GM10248 (cell line): ENCODE measurements around the gene RARRES2.
A peak's percentile ranks its signal among the peaks of the same experiment; 100 is the strongest.

ENCODE experiments used
- CTCF ChIA-PET: fragments of 300-600 bp; sonication (Branson Sonifier 250); formaldehyde crosslinking; extraction: SDS; loops from one replicate; lab custom pipeline; 2021; ENCODE audit warnings: antibody characterized with exemption; lab: Yijun Ruan, JAX
- POLR2A ChIA-PET: fragments of 350-650 bp; sonication (Branson Sonifier 250); formaldehyde crosslinking; extraction: SDS; loops from one replicate; lab custom pipeline; 2020; ENCODE audit warnings: antibody characterized with exemption; lab: Yijun Ruan, JAX
- DNase-seq: peaks from one replicate; pipeline ENCODE4 v3.0.0; 2012; ENCODE audit errors: extremely low spot score
- CTCF ChIP-seq: IDR thresholded peaks from 2 replicates; pipeline ENCODE4 v1.5.1; 2012; ENCODE audit warnings: mild to moderate bottlenecking, low read depth; ENCODE audit errors: extremely low read depth, missing control alignments, control extremely low read depth

Gene RARRES2

GRCh38 chr7:150367677-150368095, 26.3 kb upstream of the RARRES2 start:
- no peak for DNase-seq
- no peak for TF ChIP-seq CTCF
- POLR2A ChIA-PET, result no interaction called here
- CTCF ChIA-PET, result interaction anchor here (1.4 to 7.1 kb wide), 5 partner anchors 10 to 32 kb away, joined by 3 to 66 read pairs (median 4); no protein-coding TSS in a partner anchor

GRCh38 chr7:150365673-150366398, 24.4 kb upstream of the RARRES2 start:
- DNase-seq, result no peak
- ChIA-PET POLR2A (interaction anchor here (0.8 to 2.0 kb wide), 2 partner anchors 10 to 12 kb away, joined by 3 to 4 read pairs; no protein-coding TSS in a partner anchor), CTCF (interaction anchor here (0.9 to 7.1 kb wide), 4 partner anchors 9 to 80 kb away, joined by 3 to 66 read pairs (median 4); no protein-coding TSS in a partner anchor)
- no peak for TF ChIP-seq CTCF

- DNase-seq, result no peak
- ChIA-PET CTCF (interaction anchor here (7.1 kb wide), 1 partner anchor 8 kb away, joined by 66 read pairs; no protein-coding TSS in a partner anchor), POLR2A (interaction anchor here (2.0 kb wide), 1 partner anchor 12 kb away, joined by 4 read pairs; no protein-coding TSS in a partner anchor)
- no peak for TF ChIP-seq CTCF
Observed at GRCh38 chr7:150365194-150365593, 23.8 kb upstream of the RARRES2 start.

- POLR2A ChIA-PET, result no interaction called here
- CTCF ChIA-PET, result interaction anchor here (2.3 kb wide), 1 partner anchor 14 kb away, joined by 6 read pairs; no protein-coding TSS in a partner anchor
- no peak for TF ChIP-seq CTCF
- DNase-seq, result peak; percentile 64
Observed at GRCh38 chr7:150363872-150364271, 22.4 kb upstream of the RARRES2 start.

- DNase-seq, result no peak
- POLR2A ChIA-PET, result interaction anchor here (0.6 kb wide), 1 partner anchor 17 kb away, joined by 4 read pairs; no protein-coding TSS in a partner anchor
- TF ChIP-seq CTCF, result no peak
- CTCF ChIA-PET, result interaction anchor here (1.3 to 2.3 kb wide), 2 partner anchors 14 to 60 kb away, joined by 3 to 6 read pairs; no protein-coding TSS in a partner anchor
Observed at GRCh38 chr7:150363370-150363769, 21.9 kb upstream of the RARRES2 start.

- no peak for TF ChIP-seq CTCF
- ChIA-PET POLR2A (no interaction called here), CTCF (interaction anchor here (1.1 to 2.3 kb wide), 5 partner anchors 16 to 76 kb away, joined by 3 to 6 read pairs (median 3); no protein-coding TSS in a partner anchor)
- no peak for DNase-seq
Observed at GRCh38 chr7:150361807-150362621, 20.6 kb upstream of the RARRES2 start.
